Left cardiac atrium (tissue), 4 donors: ENCODE measurements around the gene LDLRAD4. TPM values are rescaled to one million over a fixed set of nuclear protein-coding genes. Genes with fewer than 3 reads are reported as not detected.
A peak's percentile ranks its signal among the peaks of the same experiment; 100 is the strongest.

ENCODE experiments used
- ATAC-seq, 2 donors: fragments of 200-7000 bp; cut with Tn5 transposase; one replicate each; pipeline ENCODE4 v1.9.1; 2020; ENCODE audit warnings: mild to moderate bottlenecking in 2 of 2, moderate library complexity in 2 of 2
- DNase-seq: peaks from one replicate; pipeline ENCODE4 v3.0.0-alpha.2; 2020
- intact Hi-C, 2 donors: fragments of 100-400 bp; cut with DNase I; formaldehyde crosslinking; loops; one replicate each; pipeline versions ENCODE4 v1.14.1 to v1.15.1; 2022 to 2023
- total RNA-seq, 2 donors: library from RNA; stranded (reverse); fragmentation: NEBNext Ultra II Directional; extraction: Animal tissue kit (Norgen Biotek cat#: 25700); gene quantifications; one replicate each; pipeline ENCODE4 v1.2.1, GENCODE V29; 2021
- donor health status: DM: no; HTN: yes; CAD: no.
- donor health status: DM: no; HTN: yes; CAD: no; lungs with severe emphysema.
- donor health status: DM: yes; HTN: yes; CAD: no.
- donor health status: Dilated cardiomyopathy.

Gene LDLRAD4
- total RNA-seq, 2 donors from 2014 or later: 28.9 to 80.2 TPM

- intact Hi-C loops: loop anchor here in 1 of 2 donors (5.0 kb wide), 1 partner anchor 51 kb away; no protein-coding TSS in a partner anchor
- ATAC-seq (no peak), DNase-seq (no peak)
These were observed 232.6 kb downstream of the LDLRAD4 start for GRCh38 chr18:13451213-13451540.

- no peak for DNase-seq
- peak in 1 of 2 donors; percentile 21 for ATAC-seq
- intact Hi-C loops: loop anchor here in 1 of 2 donors (5.0 kb wide), 1 partner anchor 50 kb away; no protein-coding TSS in a partner anchor
These were observed 233.3 kb downstream of the LDLRAD4 start for GRCh38 chr18:13451661-13452387.

GRCh38 chr18:13452388-13452811 lies 233.8 kb downstream of the LDLRAD4 start:
- intact Hi-C loops: loop anchor here in 1 of 2 donors (5.0 kb wide), 1 partner anchor 50 kb away; no protein-coding TSS in a partner anchor
- DNase-seq: no peak
- ATAC-seq: peak; percentile 23 to 83

DNA sequence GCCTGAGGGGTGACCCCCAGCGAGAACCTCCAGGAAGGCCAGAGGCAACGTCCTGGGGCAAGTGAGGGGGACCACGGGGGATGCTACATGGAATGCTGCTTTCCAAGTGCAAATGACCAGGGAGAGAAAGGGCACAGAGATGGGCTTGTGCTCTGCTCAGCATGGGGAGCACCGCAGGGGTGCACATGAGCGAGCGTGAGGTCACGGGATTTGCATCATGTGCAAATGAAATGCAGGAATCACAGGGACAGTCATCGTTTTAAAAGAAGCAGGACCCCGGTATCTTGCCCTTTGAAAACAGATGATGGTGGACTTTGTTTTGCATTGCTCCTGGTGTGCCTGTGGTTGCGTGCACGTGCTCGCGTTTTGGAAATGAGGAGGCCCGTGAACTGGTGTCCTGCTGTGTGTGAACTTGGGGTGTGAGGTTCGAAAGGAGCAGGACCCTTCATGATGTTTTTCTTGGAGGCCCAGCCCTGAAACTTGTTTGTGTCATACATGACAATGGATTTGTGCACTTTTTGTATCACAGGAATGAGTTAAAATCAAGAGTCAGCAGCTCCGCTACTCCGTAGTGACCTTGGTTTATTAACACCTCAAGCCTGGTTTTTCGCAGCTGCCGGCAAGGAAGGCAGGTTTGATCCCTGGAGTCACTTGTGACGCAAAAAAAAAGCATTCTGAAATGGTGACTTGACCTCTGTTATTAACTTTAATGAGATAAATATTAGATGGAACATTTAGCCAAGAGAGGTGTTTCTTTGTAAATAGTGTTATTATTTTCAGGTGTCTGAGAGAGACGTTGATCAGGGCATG lies 234.5 kb downstream of the LDLRAD4 start:
- ATAC-seq: no peak
- intact Hi-C loops: loop anchor here in 1 of 2 donors (5.0 kb wide), 1 partner anchor 49 kb away; no protein-coding TSS in a partner anchor
- DNase-seq: no peak

GRCh38 chr18:13453714-13454113 lies 235.2 kb downstream of the LDLRAD4 start:
- ATAC-seq: peak; percentile 50 to 51
- DNase-seq: no peak
- intact Hi-C loops: loop anchor here in 1 of 2 donors (5.0 kb wide), 1 partner anchor 49 kb away; no protein-coding TSS in a partner anchor

- intact Hi-C loops: loop anchor here in 1 of 2 donors (5.0 kb wide), 1 partner anchor 48 kb away; no protein-coding TSS in a partner anchor
- ATAC-seq: no peak
- no peak for DNase-seq
These were observed 236.0 kb downstream of the LDLRAD4 start for GRCh38 chr18:13454363-13455150.

- intact Hi-C loops: no loop called here
- DNase-seq (no peak), ATAC-seq (no peak)
These were observed 236.9 kb downstream of the LDLRAD4 start for GRCh38 chr18:13455471-13455870.

- DNase-seq: no peak
- intact Hi-C loops: no loop called here
These were observed 237.5 kb downstream of the LDLRAD4 start for GRCh38 chr18:13455960-13456481.

GRCh38 chr18:13456736-13457271 lies 238.2 kb downstream of the LDLRAD4 start:
- ATAC-seq (no peak), DNase-seq (no peak)
- intact Hi-C loops: no loop called here

More at GRCh38 chr18:13455960-13456481, 237.5 kb downstream of the LDLRAD4 start:
- no peak for ATAC-seq

- intact Hi-C loops: no loop called here
- ATAC-seq: no peak
- no peak for DNase-seq
These were observed 238.8 kb downstream of the LDLRAD4 start for GRCh38 chr18:13457327-13457726.

DNA sequence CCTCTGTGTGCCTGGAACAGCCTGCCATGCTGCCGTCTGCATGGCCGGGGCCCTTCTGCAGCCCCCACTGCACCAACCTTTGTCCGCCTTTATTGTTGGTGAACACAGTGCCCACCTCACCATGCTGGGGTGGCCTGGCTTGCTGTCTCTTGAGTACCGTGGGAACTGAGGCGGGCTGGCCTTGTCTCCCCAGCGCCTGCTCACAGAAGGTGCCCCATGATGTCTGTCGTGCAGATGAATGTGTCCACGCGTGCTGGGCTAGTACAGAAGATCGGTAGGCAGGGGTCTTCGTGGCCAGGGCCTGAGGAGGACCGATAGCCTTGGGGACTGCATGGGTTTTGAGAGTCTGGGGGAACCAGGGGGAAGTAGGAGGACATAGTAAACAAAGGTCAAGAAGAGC lies 242.4 kb downstream of the LDLRAD4 start:
- DNase-seq (no peak), ATAC-seq (no peak)
- intact Hi-C loops: no loop called here

- intact Hi-C loops: no loop called here
- DNase-seq (no peak), ATAC-seq (no peak)
These were observed 242.9 kb downstream of the LDLRAD4 start for GRCh38 chr18:13461469-13461868.

DNA sequence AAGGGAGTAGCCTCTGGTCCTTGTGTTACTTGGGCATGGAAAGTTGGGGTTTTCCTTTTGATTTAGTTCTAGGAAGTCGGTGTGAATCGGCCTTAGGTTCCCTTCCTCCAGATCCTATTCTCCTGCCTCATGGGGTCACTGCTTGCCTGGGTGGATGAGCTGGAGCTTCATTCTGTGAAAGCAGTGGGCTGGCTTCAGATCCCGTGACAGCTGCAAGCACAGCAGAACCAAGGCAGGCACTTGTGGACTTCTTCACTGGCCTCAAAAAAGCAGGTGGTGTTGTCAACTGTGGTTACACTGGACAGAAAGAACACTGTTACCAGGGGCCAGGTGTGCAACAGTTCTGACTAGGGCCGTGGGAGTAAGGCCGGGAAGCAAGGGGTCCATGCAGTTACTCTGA lies 243.4 kb downstream of the LDLRAD4 start:
- no peak for ATAC-seq
- intact Hi-C loops: no loop called here
- no peak for DNase-seq

DNA sequence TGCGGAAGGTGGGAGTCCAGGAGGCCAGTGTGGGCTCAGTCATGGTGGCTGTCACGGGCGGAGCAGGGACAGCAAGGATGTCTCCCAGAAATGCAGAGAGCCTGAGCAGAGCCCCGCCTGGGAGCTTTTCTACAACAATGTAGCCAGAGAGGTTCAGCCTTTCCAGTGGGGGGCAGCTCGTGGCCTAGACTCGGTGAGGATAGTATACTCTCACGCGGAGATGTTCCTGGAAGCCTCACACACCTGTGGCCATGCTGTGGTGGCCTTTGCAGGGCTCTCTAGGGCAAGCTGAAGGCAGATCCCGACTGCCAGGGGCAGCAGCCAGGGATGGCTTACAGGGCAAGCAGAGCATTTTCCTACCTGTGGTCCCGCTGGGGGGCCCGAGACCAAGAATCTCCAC lies 244.1 kb downstream of the LDLRAD4 start:
- ATAC-seq (no peak), DNase-seq (no peak)
- intact Hi-C loops: no loop called here

GRCh38 chr18:13463526-13464210 lies 245.1 kb downstream of the LDLRAD4 start:
- intact Hi-C loops: no loop called here
- DNase-seq: no peak

GRCh38 chr18:13464432-13465123 lies 246.0 kb downstream of the LDLRAD4 start:
- DNase-seq (peak; percentile 80), ATAC-seq (peak; percentile 88)
- intact Hi-C loops: no loop called here

More at GRCh38 chr18:13463526-13464210, 245.1 kb downstream of the LDLRAD4 start:
- ATAC-seq: no peak

DNA sequence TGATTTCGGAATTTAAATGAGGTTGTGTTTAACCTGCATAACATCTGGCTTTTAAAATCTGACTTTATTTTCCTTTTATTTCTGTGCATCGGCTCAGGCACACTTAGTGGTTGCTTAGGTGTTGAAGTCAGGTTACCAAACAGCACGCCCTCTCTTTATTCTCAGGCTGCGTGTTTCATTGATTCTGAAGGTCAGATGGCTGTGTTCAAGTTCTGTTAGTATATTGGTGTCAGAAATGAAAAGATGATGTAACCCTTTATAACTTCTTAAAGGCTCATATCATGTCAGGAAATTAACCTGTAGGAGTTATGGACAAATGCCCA lies 246.5 kb downstream of the LDLRAD4 start:
- DNase-seq: no peak
- intact Hi-C loops: no loop called here
- ATAC-seq: no peak

DNA sequence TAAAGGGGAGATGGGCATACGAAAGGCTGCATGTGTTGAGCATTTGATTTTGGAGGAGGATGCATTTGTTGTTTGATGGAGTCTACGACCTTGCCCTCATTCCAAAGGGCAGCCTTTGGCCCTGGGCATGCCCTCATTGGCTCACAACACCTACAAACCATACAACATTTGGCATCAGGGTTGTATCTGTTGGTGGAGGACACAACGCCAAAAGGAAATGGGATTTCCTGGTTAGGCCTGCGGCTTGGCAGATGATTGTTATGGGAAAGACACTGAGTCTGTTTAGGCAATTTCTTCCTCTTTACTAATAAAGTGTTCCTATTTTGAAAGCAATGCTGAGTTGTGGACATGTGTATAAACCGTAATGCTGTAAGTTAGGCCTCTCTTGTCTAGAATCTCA lies 246.9 kb downstream of the LDLRAD4 start:
- intact Hi-C loops: no loop called here
- ATAC-seq (peak; percentile 51 to 53), DNase-seq (no peak)
